Measurements from ENCODE around the gene PDF.

DNA sequence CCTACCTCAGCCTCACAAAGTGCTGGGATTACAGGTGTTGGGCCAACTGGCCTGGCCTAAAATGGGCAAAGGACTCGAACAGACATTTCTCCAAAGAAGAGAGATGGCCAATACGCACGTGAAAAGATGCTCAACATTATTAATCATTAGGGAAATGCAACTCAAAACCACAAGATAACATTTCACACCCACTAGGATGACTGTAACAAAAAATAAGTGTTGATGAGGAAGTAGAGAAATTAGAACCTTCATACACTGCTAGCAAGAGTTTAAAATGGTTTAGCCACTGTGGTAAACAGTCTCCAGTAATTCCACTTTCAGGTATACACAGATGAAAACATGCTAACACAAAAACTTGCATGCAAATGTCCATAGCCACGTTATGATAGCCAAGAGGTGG lies 15.5 kb upstream of the PDF start:
- TF ChIP-seq, protein P1, sequence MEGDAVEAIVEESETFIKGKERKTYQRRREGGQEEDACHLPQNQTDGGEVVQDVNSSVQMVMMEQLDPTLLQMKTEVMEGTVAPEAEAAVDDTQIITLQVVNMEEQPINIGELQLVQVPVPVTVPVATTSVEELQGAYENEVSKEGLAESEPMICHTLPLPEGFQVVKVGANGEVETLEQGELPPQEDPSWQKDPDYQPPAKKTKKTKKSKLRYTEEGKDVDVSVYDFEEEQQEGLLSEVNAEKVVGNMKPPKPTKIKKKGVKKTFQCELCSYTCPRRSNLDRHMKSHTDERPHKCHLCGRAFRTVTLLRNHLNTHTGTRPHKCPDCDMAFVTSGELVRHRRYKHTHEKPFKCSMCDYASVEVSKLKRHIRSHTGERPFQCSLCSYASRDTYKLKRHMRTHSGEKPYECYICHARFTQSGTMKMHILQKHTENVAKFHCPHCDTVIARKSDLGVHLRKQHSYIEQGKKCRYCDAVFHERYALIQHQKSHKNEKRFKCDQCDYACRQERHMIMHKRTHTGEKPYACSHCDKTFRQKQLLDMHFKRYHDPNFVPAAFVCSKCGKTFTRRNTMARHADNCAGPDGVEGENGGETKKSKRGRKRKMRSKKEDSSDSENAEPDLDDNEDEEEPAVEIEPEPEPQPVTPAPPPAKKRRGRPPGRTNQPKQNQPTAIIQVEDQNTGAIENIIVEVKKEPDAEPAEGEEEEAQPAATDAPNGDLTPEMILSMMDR (conservative IDR thresholded peaks at IDR 0.05 in 1 of 2, IDR thresholded peaks at IDR 0.05 in 1 of 2; ENCODE audit: low read depth in 1 of 2, low read length in 2 of 2): no peak
- TF ChIP-seq EZH2 (IDR thresholded peaks at IDR 0.05; ENCODE audit: low read length, missing control alignments): no peak

Measured in fibroblast of lung (primary cell).